GM18508 (cell line): Measurements from ENCODE around the gene TSPAN9.

ENCODE experiments used
- ATAC-seq: cut with Tn5 transposase; IDR thresholded peaks from one replicate; pipeline ENCODE4 v1.9.1; 2021; ENCODE audit warnings: moderate number of reproducible peaks; ENCODE audit not compliant: insufficient read depth, unreplicated experiment

Gene TSPAN9

GRCh38 chr12:3216726-3217682 is 139.8 kb downstream of the TSPAN9 start:
- ATAC-seq, result no peak

- no peak for ATAC-seq
Measured at GRCh38 chr12:3217683-3218079, 140.5 kb downstream of the TSPAN9 start.

GRCh38 chr12:3218228-3219171 is 141.3 kb downstream of the TSPAN9 start:
- ATAC-seq, result no peak

- no peak for ATAC-seq
Measured at GRCh38 chr12:3219233-3219632, 142.1 kb downstream of the TSPAN9 start.

GRCh38 chr12:3220382-3221321 is 143.5 kb downstream of the TSPAN9 start:
- ATAC-seq, result no peak

GRCh38 chr12:3222306-3222705 is 145.1 kb downstream of the TSPAN9 start:
- ATAC-seq, result no peak

- no peak for ATAC-seq
Measured at GRCh38 chr12:3222979-3223378, 145.8 kb downstream of the TSPAN9 start.

GRCh38 chr12:3223601-3224529 is 146.7 kb downstream of the TSPAN9 start:
- ATAC-seq, result no peak

GRCh38 chr12:3224530-3224903 is 147.3 kb downstream of the TSPAN9 start:
- ATAC-seq, result no peak

GRCh38 chr12:3225154-3225795 is 148.1 kb downstream of the TSPAN9 start:
- ATAC-seq, result no peak

- no peak for ATAC-seq
Measured at GRCh38 chr12:3225796-3226180, 148.6 kb downstream of the TSPAN9 start.

GRCh38 chr12:3226264-3226663 is 149.1 kb downstream of the TSPAN9 start:
- ATAC-seq, result no peak

- no peak for ATAC-seq
Measured at GRCh38 chr12:3227076-3227975, 150.1 kb downstream of the TSPAN9 start.

GRCh38 chr12:3228552-3228951 is 151.4 kb downstream of the TSPAN9 start:
- no peak for ATAC-seq

GRCh38 chr12:3229577-3229976 is 152.4 kb downstream of the TSPAN9 start:
- ATAC-seq, result no peak

GRCh38 chr12:3230758-3231375 is 153.7 kb downstream of the TSPAN9 start:
- ATAC-seq, result no peak

GRCh38 chr12:3231399-3231876 is 154.3 kb downstream of the TSPAN9 start:
- ATAC-seq, result no peak
